H54 (cell line): ENCODE results near the gene ZNF512.
A peak's percentile ranks its signal among the peaks of the same experiment; 100 is the strongest.

Experiments
- DNase-seq: peaks from one replicate; pipeline ENCODE4 v3.0.0; 2011; ENCODE audit warnings: low spot score, mixed read lengths; ENCODE audit not compliant: insufficient read length
- FAIRE-seq: peaks from 3 replicates; lab custom pipeline; 2011; peaks lifted over from hg19 to GRCh38; lab: Jason Lieb, UNC
- POLR2A ChIP-seq: IDR thresholded peaks from 2 replicates; pipeline ENCODE4 v1.6.1; 2011; ENCODE audit warnings: low read depth, mild to moderate bottlenecking, low read length

Gene ZNF512

DNA sequence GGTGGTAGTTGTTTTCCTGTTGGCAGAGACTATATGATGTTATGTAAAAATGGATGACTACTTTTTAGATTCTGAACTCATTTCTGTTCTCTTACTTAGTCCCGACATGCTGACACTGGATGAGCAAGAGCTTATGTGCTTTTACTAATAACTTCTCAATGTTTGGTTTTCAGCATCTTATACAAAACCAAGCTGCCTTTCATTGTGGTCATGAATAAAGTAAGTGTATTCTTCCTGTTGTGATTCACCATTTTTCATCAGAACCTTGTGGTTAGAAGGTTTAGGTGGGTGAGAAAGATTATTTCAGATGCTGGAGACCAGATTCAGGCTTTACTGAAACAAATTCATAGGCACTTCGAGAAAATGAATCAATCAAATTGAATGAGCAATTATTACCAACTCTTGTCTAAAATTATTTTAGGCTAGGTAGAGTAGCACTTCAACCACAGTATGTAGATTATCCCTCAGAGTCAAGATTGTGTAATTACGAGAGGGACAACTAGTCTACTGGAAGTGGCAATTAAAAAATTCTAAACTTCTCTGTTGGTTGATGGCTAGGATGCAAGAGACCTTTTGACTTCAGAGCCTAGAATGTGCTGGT lies 55.3 kb downstream of the ZNF512 start:
- FAIRE-seq (peak; percentile 93), DNase-seq (no peak)
- no peak for TF ChIP-seq POLR2A

DNA sequence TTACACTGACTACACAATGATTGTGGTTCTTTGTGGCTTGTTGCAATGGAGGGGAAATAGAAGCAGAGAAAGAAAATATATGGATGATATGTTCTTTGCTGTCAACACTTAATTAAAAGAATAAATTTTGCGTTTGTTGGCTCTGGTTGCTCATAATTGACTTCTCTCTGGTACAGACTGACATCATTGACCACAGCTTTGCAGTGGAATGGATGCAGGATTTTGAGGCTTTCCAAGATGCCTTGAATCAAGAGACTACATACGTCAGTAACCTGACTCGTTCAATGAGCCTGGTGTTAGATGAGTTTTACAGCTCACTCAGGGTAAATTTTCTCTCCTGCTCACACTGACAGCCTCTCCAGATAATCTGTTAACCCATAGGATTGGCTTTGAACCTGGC lies 55.9 kb downstream of the ZNF512 start:
- FAIRE-seq (peak; percentile 65), DNase-seq (no peak)
- no peak for TF ChIP-seq POLR2A

DNA sequence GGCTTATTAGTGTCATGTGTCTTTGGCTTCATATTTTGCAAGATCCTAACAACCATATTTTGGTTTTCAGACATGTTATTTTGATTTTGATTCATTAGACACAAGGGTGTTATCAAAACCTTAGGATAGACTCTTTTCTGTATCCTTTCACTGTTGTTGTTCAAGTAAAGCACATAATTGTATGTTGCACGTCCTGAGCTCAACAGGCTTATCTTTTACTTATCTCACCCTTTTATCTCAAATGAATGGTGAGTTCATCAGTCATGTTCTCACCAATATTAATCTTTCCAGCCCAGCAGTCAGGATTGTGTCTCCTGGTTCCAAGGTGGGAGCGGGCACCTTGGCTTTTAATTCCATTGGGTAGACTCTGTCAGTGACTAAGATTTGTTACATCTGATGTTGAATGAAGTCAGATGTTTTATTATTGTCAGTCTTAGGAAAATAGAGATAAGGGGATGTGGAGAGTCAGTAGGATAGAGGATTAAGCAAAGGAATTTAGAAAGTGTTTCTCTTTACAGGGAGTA lies 57.9 kb downstream of the ZNF512 start:
- DNase-seq = no peak
- FAIRE-seq = no peak
- no peak for TF ChIP-seq POLR2A

DNA sequence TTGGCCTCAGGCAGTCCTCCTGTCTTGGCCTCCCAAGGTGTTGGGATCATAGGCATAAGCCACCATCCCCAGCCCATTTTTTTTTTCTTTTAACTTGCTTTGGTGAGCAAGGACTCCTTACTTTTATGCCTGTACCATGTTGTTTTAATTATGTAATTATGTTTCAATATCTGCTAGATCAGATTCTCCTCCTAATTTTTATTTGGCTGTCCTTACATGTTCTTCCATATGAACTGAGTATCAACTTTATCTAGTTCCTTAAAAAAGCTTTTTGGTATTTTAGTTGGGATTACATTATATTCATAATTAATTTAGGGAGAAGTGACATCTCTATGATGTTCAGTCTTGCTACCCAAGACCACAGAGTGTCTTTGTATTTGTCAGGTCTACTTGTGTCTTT lies 62.4 kb downstream of the ZNF512 start:
- no peak for TF ChIP-seq POLR2A
- DNase-seq = no peak
- FAIRE-seq = no peak

DNA sequence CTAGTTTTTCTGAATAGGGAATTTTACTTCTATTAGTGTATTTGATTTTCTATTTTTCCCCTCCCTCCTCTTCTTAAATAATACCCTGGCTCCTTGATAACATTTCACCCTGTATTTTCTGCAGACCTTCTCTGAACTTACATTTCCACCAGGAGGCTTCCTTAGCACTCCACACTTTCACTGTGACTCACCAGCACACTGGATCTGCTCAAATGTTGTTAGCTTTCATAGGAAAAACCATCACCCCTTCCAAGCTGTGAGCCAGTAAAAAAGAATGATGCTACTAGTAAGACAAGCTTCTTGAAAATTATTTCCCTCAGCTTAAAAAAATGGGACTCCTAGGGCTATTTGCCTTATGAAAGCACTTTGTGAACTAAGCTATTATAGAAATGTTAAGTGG lies 64.4 kb downstream of the ZNF512 start:
- peak; percentile 50 for FAIRE-seq
- DNase-seq = no peak
- TF ChIP-seq POLR2A = no peak

DNA sequence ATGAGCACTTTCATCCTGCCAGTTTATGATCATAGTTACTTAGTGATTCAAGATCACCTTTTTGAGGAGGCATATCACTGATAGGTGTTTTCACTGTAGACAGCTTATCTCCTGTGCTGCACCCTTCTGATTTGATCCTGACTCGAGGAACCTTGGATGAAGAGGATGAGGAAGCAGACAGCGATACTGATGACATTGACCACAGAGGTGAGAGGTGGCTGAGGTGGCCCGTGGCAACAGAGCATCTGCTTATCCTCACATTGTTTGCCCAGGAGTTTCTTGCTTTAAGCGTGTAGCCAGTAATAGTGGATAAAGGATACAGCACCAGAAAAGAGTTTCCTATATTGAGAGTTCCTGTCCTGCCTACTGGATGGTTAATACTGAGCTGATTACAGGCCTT lies 64.9 kb downstream of the ZNF512 start:
- FAIRE-seq = peak; percentile 38
- DNase-seq = no peak
- TF ChIP-seq POLR2A = no peak

DNA sequence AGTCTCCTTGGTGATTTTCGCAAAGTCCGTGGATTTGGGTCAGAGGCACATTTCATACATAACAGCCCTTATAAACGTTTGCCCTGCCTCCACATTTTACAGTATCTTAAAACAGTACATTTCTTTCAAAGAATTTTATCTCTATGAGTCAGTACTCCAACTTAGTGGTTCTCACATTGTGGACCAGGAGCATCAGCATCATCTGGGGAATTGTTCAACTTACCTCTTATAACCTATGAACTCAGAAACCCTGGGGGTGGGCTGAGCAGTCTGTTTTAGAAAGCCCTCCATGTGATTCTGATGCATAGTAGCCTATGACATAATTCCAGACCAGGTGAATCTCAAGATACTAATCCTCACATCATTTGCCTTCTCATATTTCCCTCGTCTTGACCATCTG lies 68.2 kb downstream of the ZNF512 start:
- TF ChIP-seq POLR2A = no peak
- no peak for DNase-seq
- FAIRE-seq = no peak

DNA sequence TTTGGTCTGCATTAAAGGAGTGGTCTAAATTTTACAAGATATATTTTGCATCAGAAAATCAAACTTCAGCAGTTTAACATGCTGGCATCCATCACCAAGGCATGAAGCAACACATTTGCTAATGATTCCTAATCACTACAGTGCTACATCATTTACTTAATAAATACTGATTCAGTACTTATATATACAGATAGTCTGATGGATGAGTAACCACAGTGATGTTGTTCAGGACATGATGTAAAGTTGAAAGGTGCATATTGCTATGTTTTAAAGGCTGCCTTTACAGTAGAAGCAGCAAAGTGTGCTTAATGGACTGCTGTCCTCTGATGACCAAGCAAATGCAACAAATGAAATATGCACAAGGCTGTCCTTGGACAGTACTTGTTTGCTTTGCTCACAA lies 69.5 kb downstream of the ZNF512 start:
- DNase-seq = no peak
- TF ChIP-seq POLR2A = no peak
- no peak for FAIRE-seq

DNA sequence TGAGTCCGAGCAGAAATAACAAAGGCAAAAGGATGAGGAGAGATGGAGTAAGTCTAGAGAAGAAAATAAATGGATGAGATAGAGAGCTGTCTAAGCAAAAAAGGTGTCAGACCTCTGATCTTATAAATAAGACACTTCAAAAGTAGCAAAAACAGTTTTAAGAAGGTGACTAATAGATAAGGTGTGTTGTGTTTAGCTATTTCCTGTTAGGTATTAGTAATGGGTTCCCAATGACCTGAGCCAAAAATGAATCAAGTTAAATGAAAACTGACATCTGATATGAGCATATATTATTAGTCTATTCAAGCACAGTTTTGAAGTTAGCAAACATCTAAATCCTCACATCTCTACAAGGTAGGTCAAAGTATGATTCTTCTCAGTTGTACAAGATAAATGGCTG lies 69.9 kb downstream of the ZNF512 start:
- no peak for DNase-seq
- no peak for FAIRE-seq
- TF ChIP-seq POLR2A = no peak

DNA sequence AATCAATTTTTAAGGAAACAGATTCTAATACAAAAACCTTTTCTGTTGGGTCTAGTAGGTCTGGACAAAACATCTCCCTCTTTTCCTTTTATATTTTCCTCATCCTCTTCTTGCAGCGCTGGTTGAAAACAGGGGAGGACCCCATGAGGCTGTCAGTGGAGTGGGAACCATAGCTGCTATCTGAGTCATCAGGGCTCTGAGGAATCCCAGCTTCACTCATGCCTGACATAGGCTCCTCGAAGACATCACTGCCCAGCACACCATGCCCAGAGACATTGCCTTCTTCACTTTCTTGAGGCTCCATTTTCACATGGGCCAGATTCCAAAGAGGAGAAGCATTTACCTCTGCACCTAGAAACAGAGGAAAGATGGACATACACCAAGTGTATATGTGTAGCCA lies 70.6 kb downstream of the ZNF512 start:
- TF ChIP-seq POLR2A = no peak
- DNase-seq (no peak), FAIRE-seq (no peak)

DNA sequence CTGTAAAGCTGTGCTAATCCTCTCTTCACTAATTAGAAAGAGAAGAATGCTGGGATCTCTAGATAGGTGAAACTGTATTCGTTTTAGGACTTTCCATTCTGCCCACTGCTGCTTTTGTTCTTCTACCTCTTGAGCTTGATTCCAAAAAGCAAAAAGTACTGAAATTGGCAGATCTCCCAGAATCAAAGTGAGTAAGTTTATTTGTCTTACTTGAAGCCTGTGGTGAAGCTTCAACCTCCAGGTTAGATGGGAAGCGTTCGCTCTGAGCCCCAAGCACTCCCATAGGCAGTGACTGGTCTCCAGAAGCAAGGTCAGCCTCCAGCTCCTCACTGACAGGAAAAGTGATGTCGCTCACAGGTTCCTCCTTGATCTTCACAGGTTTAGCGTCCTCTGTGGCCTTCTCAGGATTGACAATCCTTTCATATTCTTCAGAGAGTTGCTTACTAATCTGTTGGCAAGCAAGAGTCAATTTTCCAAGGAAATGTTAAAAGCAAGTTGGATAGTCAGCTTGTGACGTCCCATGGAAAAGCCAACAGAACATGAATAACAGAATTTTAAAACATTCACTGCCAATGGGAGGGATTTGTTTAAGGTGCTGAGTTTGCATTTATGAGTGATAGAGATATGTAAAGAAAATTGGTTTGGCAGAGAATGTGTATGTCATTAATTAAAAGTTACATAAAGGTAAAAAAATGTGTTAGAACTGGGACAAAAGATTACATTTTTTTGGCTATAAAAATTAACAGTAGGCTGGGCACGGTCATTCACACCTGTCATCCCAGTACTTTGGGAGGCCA lies 72.5 kb downstream of the ZNF512 start:
- peak; percentile 45 for DNase-seq
- no peak for TF ChIP-seq POLR2A
- FAIRE-seq = peak; percentile 94

DNA sequence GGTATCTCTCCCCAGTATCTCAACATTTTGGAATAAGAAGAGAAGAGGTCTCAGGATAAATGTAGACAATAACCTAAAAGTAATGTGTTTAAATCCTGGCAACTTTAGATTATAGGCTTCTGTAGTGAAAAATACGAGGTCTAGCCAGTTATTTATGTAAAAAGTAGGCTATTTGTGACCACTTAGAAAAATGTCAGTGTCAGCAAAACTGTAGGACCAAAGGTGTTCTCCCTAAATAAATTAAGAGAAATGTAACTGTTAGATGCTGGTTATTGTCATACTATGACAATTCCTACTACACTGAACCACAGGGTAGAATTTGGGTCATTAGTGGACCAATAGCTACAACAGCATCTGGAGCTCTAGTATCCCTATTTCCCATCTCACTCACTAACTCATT lies 78.5 kb downstream of the ZNF512 start:
- DNase-seq = no peak
- TF ChIP-seq POLR2A = no peak
- no peak for FAIRE-seq

DNA sequence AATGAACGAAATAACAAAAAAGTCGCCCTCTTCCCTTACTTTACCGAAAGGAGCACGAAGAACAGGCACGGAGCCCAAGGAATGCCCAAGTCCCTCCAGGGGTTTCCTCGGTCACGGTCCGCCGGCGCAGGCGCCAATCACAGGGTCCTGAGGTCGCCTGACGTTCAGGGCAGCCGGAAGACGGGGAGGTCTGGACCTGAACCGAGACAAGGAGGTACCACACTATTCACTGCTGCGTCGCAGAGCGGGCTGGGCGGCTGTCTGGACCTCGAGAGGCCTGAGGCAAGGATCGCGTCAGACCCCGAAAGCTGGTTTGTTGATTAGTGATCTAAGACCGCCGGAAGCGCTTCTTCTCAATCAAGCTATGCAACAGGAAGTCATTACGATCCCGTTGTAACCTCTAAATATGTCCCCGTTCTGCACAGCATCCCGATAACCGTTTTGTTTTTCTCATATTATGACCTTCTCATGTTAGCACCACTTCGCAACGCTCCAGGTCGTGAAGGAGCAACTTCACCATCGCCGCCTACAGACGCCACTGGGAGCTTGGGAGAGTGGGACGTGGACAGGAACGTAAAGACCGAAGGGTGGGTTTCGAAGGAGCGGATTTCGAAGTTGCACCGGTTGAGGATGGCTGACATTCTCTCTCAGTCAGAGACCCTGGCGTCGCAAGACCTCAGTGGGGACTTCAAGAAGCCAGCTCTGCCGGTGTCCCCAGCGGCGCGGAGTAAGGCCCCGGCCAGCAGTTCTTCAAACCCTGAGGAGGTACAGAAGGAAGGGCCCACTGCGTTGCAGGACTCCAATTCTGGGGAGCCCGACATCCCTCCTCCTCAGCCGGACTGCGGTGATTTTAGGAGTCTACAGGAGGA lies 80.7 kb downstream of the ZNF512 start, which contains the start of the genes SLC4A1AP and SUPT7L:
TSS of gene SLC4A1AP (plus strand) at position 605 of the 869 bp plus-strand sequence. CDS start at position 631, 26 bp downstream.
TSS of gene SUPT7L (minus strand) at position 330 of the 869 bp plus-strand sequence. CDS start 1,422 bp downstream, outside the sequence.
- FAIRE-seq = peak; percentile 84

More for the DNA sequence above, 80.7 kb downstream of the ZNF512 start, which contains the start of the genes SLC4A1AP and SUPT7L:
- peak; percentile 50 for DNase-seq
- TF ChIP-seq POLR2A = peak; percentile 49
